Suprapubic skin (tissue), 4 donors: ENCODE results near the gene CPT1B. TPM values are rescaled to one million over a fixed set of nuclear protein-coding genes. Genes with fewer than 3 reads are reported as not detected.

Source experiments
- DNase-seq, 2 donors: peaks; one replicate each; pipeline ENCODE4 v3.0.0-alpha.2; 2019; ENCODE audit warnings: low spot score in 2 of 2
- H3K27ac ChIP-seq: fragments of 200-600 bp; sonication (generic); one replicate; pipeline ENCODE4 v1.5.1; 2019
- H3K27me3 ChIP-seq: fragments of 200-600 bp; sonication (generic); one replicate; pipeline ENCODE4 v1.5.1; 2019
- H3K36me3 ChIP-seq: fragments of 200-600 bp; sonication (generic); one replicate; pipeline ENCODE4 v1.5.1; 2019
- H3K4me1 ChIP-seq: fragments of 200-600 bp; sonication (generic); one replicate; pipeline ENCODE4 v1.5.1; 2019
- H3K4me3 ChIP-seq: fragments of 200-600 bp; sonication (generic); one replicate; pipeline ENCODE4 v1.5.1; 2019; ENCODE audit warnings: mild to moderate bottlenecking
- H3K9me3 ChIP-seq: fragments of 200-600 bp; sonication (generic); one replicate; pipeline ENCODE4 v1.5.1; 2019
- CTCF ChIP-seq, 2 donors: fragments of 200-600 bp in 1 of 2; fragments of 450-650 bp in 1 of 2; sonication (generic) in 1 of 2; IDR thresholded peaks; one replicate each; pipeline ENCODE4 v1.5.1; 2016 to 2019; ENCODE audit warnings: antibody characterized with exemption in 2 of 2, mild to moderate bottlenecking in 1 of 2, moderate library complexity in 1 of 2
- EP300 ChIP-seq: sonication (generic); formaldehyde crosslinking; IDR thresholded peaks from one replicate; pipeline ENCODE4 v1.6.1; 2017; ENCODE audit warnings: antibody characterized with exemption
- POLR2A ChIP-seq, 2 donors: fragments of 450-650 bp; IDR thresholded peaks; one replicate each; pipeline ENCODE4 v1.6.1; 2017; ENCODE audit warnings: antibody characterized with exemption in 2 of 2, mild to moderate bottlenecking in 2 of 2, moderate library complexity in 2 of 2
- POLR2AphosphoS5 ChIP-seq, 3 donors: sonication (generic); formaldehyde crosslinking; IDR thresholded peaks; one replicate each; pipeline ENCODE4 v1.6.1; 2017; ENCODE audit warnings: antibody characterized with exemption in 3 of 3
- WGBS: methylation state at CpG from one replicate; pipeline ENCODE4 v1.1.5; 2018; 5-methylcytosine and 5-hydroxymethylcytosine counted together
- total RNA-seq, 4 donors: library from RNA; depleted of rRNA; stranded (reverse); fragments of >200 nt; gene quantifications; one replicate each; pipeline ENCODE4 v1.1.0, GENCODE V29; 2016

Gene CPT1B
- total RNA-seq, 4 donors from 2014 or later: 12.7 to 46.6 (median 19.2) TPM

GRCh38 chr22:50600967-50601668 is 22.9 kb upstream of the CPT1B start:
- Histone ChIP-seq H3K4me3 (peak overlapping the region; percentile 55), H3K9me3 (no peaks in the 10 kb centered on the region), H3K27me3 (peaks cover 75% of the 10 kb centered on the region), H3K36me3 (no peaks in the 10 kb centered on the region), H3K4me1 (peaks cover 19% of the 10 kb centered on the region), H3K27ac (no peak overlapping the region)
- whole genome bisulfite sequencing: 65% methylated on average over 4 of the region's 52 CpGs
- DNase-seq: no peak
- TF ChIP-seq EP300 (no peak), POLR2A (IDR thresholded peaks at IDR 0.05) (no peak), CTCF (IDR thresholded peaks at IDR 0.05) (no peak), POLR2AphosphoS5 (IDR thresholded peaks at IDR 0.05) (no peak)

GRCh38 chr22:50600538-50600937 is 22.3 kb upstream of the CPT1B start, which contains the start of gene MAPK8IP2:
TSS of gene MAPK8IP2 (plus strand) at chr22:50600793. CDS start at chr22:50600819, 26 bp downstream.
- Histone ChIP-seq H3K9me3 (no peaks in the 10 kb centered on the region), H3K36me3 (no peaks in the 10 kb centered on the region), H3K27ac (no peak within 1 kb of the TSS), H3K4me1 (peaks cover 19% of the 10 kb centered on the region), H3K4me3 (peak within 1 kb of the TSS; percentile 55), H3K27me3 (peaks cover 69% of the 10 kb centered on the region)
- 2% methylated on average over 9 of the region's 61 CpGs for WGBS
- no peak for DNase-seq
- TF ChIP-seq POLR2A (IDR thresholded peaks at IDR 0.05) (no peak), CTCF (IDR thresholded peaks at IDR 0.05) (no peak), EP300 (no peak), POLR2AphosphoS5 (IDR thresholded peaks at IDR 0.05) (no peak)

- no peaks in the 10 kb centered on the region for H3K9me3 ChIP-seq
- H3K27ac ChIP-seq: no peak overlapping the region
- peaks cover 63% of the 10 kb centered on the region for H3K27me3 ChIP-seq
- WGBS: 55% methylated on average over 15 of the region's 52 CpGs
- DNase-seq: peak in 1 of 2 donors; percentile 71
- no peak for TF ChIP-seq EP300
- TF ChIP-seq CTCF (IDR thresholded peaks at IDR 0.05): no peak
- TF ChIP-seq POLR2A (IDR thresholded peaks at IDR 0.05): no peak
- TF ChIP-seq POLR2AphosphoS5 (IDR thresholded peaks at IDR 0.05): no peak
- H3K4me3 ChIP-seq: peak overlapping the region; percentile 55
- no peaks in the 10 kb centered on the region for H3K36me3 ChIP-seq
- H3K4me1 ChIP-seq: peaks cover 19% of the 10 kb centered on the region
Observed at GRCh38 chr22:50599816-50600455, 21.7 kb upstream of the CPT1B start.

GRCh38 chr22:50597097-50597496 is 18.9 kb upstream of the CPT1B start:
- no peaks in the 10 kb centered on the region for H3K9me3 ChIP-seq
- TF ChIP-seq CTCF (IDR thresholded peaks at IDR 0.05) (no peak), EP300 (no peak)
- no peak overlapping the region for H3K27ac ChIP-seq
- H3K4me3 ChIP-seq: no peak overlapping the region
- no peaks in the 10 kb centered on the region for H3K36me3 ChIP-seq
- peaks cover 14% of the 10 kb centered on the region for H3K4me1 ChIP-seq
- WGBS: 85% methylated on average over 5 of the region's 5 CpGs
- peaks cover 36% of the 10 kb centered on the region for H3K27me3 ChIP-seq
- DNase-seq: peak in 1 of 2 donors; percentile 7

- 86% methylated on average over 3 of the region's 3 CpGs for WGBS
- peaks cover 17% of the 10 kb centered on the region for H3K27me3 ChIP-seq
- TF ChIP-seq CTCF (IDR thresholded peaks at IDR 0.05) (no peak), POLR2AphosphoS5 (IDR thresholded peaks at IDR 0.05) (no peak), EP300 (no peak), POLR2A (IDR thresholded peaks at IDR 0.05) (no peak)
- H3K9me3 ChIP-seq: no peaks in the 10 kb centered on the region
- no peak overlapping the region for H3K4me3 ChIP-seq
- peaks cover 6% of the 10 kb centered on the region for H3K4me1 ChIP-seq
- DNase-seq: peak in 1 of 2 donors; percentile 3
- no peaks in the 10 kb centered on the region for H3K36me3 ChIP-seq
- H3K27ac ChIP-seq: no peak overlapping the region
Observed at GRCh38 chr22:50595189-50595588, 17.0 kb upstream of the CPT1B start.
